Spinal cord (tissue), 10 donors: Measurements from ENCODE around the gene TEX29. TPM values are rescaled to one million over a fixed set of nuclear protein-coding genes. Genes with fewer than 3 reads are reported as not detected.
A peak's percentile ranks its signal among the peaks of the same experiment; 100 is the strongest.

Experiments used
- DNase-seq, 6 donors: peaks; one replicate each; pipeline versions ENCODE4 v3.0.0 to v3.0.0-alpha.2; 2013 to 2015; ENCODE audit warnings: low spot score in 6 of 6, low read depth in 4 of 6
- H3K27ac ChIP-seq: one replicate; pipeline ENCODE4 v1.5.1; 2013; ENCODE audit warnings: low read depth, low read length, control low read depth
- H3K27me3 ChIP-seq: one replicate; pipeline ENCODE4 v1.6.1; 2013; ENCODE audit warnings: low read length; ENCODE audit not compliant: control insufficient read depth, insufficient read depth
- H3K36me3 ChIP-seq: one replicate; pipeline ENCODE4 v1.6.1; 2013; ENCODE audit warnings: low read length; ENCODE audit not compliant: control insufficient read depth, insufficient read depth
- H3K4me1 ChIP-seq: one replicate; pipeline ENCODE4 v1.6.1; 2013; ENCODE audit warnings: low read length; ENCODE audit not compliant: control insufficient read depth, insufficient read depth
- H3K4me3 ChIP-seq: one replicate; pipeline ENCODE4 v1.5.1; 2013; ENCODE audit warnings: low read depth, low read length, control low read depth
- H3K9me3 ChIP-seq: one replicate; pipeline ENCODE4 v1.6.1; 2013; ENCODE audit warnings: low read length; ENCODE audit not compliant: control insufficient read depth, insufficient read depth
- WGBS: methylation state at CpG from one replicate; pipeline ENCODE4 v1.1.5; 2013; ENCODE audit warnings: missing lambda C conversion rate; ENCODE audit not compliant: insufficient coverage; 5-methylcytosine and 5-hydroxymethylcytosine counted together
- polyA plus RNA-seq, 2 donors: library from polyadenylated mRNA; unstranded; fragments of 120-200 nt; gene quantifications; one replicate each; pipeline ENCODE4 v1.2.1, GENCODE V29; 2013; ENCODE audit not compliant: insufficient read length in 2 of 2
- total RNA-seq, 2 donors: library from RNA; depleted of rRNA in 1 of 2; stranded (reverse); fragments of 120-200 nt in 1 of 2; fragments of >200 nt in 1 of 2; gene quantifications; one replicate each; pipeline versions ENCODE4 v1.2.3 to v1.2.4, GENCODE V29; 2013 to 2014
- donor health status: healthy.

Gene TEX29
- total and polyA plus RNA-seq, 4 donors: 0.30 to 0.75 (median 0.61) TPM; not detected in 1

GRCh38 chr13:111373486-111373885 lies 53.0 kb downstream of the TEX29 start:
- DNase-seq: no peak
- Histone ChIP-seq H3K27me3 (no peaks in the 10 kb centered on the region), H3K4me1 (peaks cover 10% of the 10 kb centered on the region), H3K27ac (no peak overlapping the region), H3K36me3 (no peaks in the 10 kb centered on the region), H3K9me3 (peaks cover 2% of the 10 kb centered on the region), H3K4me3 (no peak overlapping the region)
- 89% methylated on average over 5 of the region's 6 CpGs for WGBS

GRCh38 chr13:111380431-111380830 lies 60.0 kb downstream of the TEX29 start:
- Histone ChIP-seq H3K9me3 (peaks cover 2% of the 10 kb centered on the region), H3K4me3 (no peak overlapping the region), H3K27ac (no peak overlapping the region), H3K4me1 (peaks cover 1% of the 10 kb centered on the region), H3K36me3 (no peaks in the 10 kb centered on the region), H3K27me3 (no peaks in the 10 kb centered on the region)
- 90% methylated on average over 4 of the region's 5 CpGs for WGBS
- no peak for DNase-seq

- Histone ChIP-seq H3K36me3 (no peaks in the 10 kb centered on the region), H3K27ac (no peak overlapping the region), H3K4me1 (peaks cover 9% of the 10 kb centered on the region), H3K27me3 (no peaks in the 10 kb centered on the region), H3K9me3 (peaks cover 2% of the 10 kb centered on the region), H3K4me3 (no peak overlapping the region)
- no peak for DNase-seq
- 41% methylated on average over 2 of the region's 2 CpGs for WGBS
Measured at GRCh38 chr13:111382411-111382810, 62.0 kb downstream of the TEX29 start.

GRCh38 chr13:111382877-111383276 lies 62.4 kb downstream of the TEX29 start:
- Histone ChIP-seq H3K27ac (no peak overlapping the region), H3K4me1 (peaks cover 10% of the 10 kb centered on the region), H3K27me3 (no peaks in the 10 kb centered on the region), H3K9me3 (peaks cover 2% of the 10 kb centered on the region), H3K4me3 (no peak overlapping the region), H3K36me3 (no peaks in the 10 kb centered on the region)
- no peak for DNase-seq
- WGBS: 100% methylated on average over 1 of the region's 2 CpGs

GRCh38 chr13:111383591-111384440 lies 63.4 kb downstream of the TEX29 start:
- H3K9me3 ChIP-seq: peaks cover 2% of the 10 kb centered on the region
- no peaks in the 10 kb centered on the region for H3K27me3 ChIP-seq
- H3K27ac ChIP-seq: no peak overlapping the region
- peaks cover 10% of the 10 kb centered on the region for H3K4me1 ChIP-seq
- H3K4me3 ChIP-seq: no peak overlapping the region
- H3K36me3 ChIP-seq: no peaks in the 10 kb centered on the region
- no peak for DNase-seq
- 90% methylated on average over 11 of the region's 21 CpGs for WGBS

- Histone ChIP-seq H3K9me3 (peaks cover 2% of the 10 kb centered on the region), H3K4me3 (no peak overlapping the region), H3K27me3 (no peaks in the 10 kb centered on the region), H3K4me1 (peaks cover 10% of the 10 kb centered on the region), H3K36me3 (no peaks in the 10 kb centered on the region), H3K27ac (no peak overlapping the region)
- WGBS: 54% methylated on average over 10 of the region's 11 CpGs
- DNase-seq: peak in 3 of 6 donors; percentile 11 to 77 (median 57)
Measured at GRCh38 chr13:111384441-111385182, 64.2 kb downstream of the TEX29 start.

GRCh38 chr13:111385183-111385857 lies 64.9 kb downstream of the TEX29 start:
- DNase-seq: no peak
- peaks cover 2% of the 10 kb centered on the region for H3K9me3 ChIP-seq
- H3K4me1 ChIP-seq: peaks cover 10% of the 10 kb centered on the region
- no peak overlapping the region for H3K4me3 ChIP-seq
- no peaks in the 10 kb centered on the region for H3K36me3 ChIP-seq
- no peaks in the 10 kb centered on the region for H3K27me3 ChIP-seq
- H3K27ac ChIP-seq: no peak overlapping the region
- 56% methylated on average over 4 of the region's 6 CpGs for WGBS

- Histone ChIP-seq H3K36me3 (no peaks in the 10 kb centered on the region), H3K27me3 (no peaks in the 10 kb centered on the region), H3K4me1 (peaks cover 10% of the 10 kb centered on the region), H3K9me3 (no peaks in the 10 kb centered on the region), H3K27ac (no peak overlapping the region), H3K4me3 (no peak overlapping the region)
- 83% methylated on average over 20 of the region's 24 CpGs for WGBS
- DNase-seq: peak in 2 of 6 donors; percentile 25 to 32
Measured at GRCh38 chr13:111387026-111387871, 66.8 kb downstream of the TEX29 start.
